Epithelial cell of esophagus (primary cell): ENCODE measurements around the gene CCDC59.
"Not testable (repeated sequence)": the region's sequence is repeated elsewhere in the genome, so short reads cannot be mapped to it uniquely, and the experiment has no call there.

Experiments
- DNase-seq: peaks from one replicate; pipeline ENCODE4 v3.0.0; 2010; ENCODE audit warnings: low read depth
- H3K4me3 ChIP-seq: 2 replicates; pipeline ENCODE4 v1.5.1; 2011; ENCODE audit warnings: mild to moderate bottlenecking, low read length, control low read depth
- CTCF ChIP-seq: IDR thresholded peaks from 2 replicates; pipeline ENCODE4 v1.5.1; 2011; ENCODE audit warnings: low read depth, mild to moderate bottlenecking, low read length, control low read depth, inconsistent platforms; ENCODE audit not compliant: insufficient read depth; ENCODE audit errors: missing control alignments

The CCDC59 gene

GRCh38 chr12:82378997-82379396 lies 20.8 kb upstream of the CCDC59 start:
- H3K4me3 ChIP-seq: no peak overlapping the region
- no peak for TF ChIP-seq CTCF
- no peak for DNase-seq

- no peak for TF ChIP-seq CTCF
- no peak overlapping the region for H3K4me3 ChIP-seq
- DNase-seq: no peak
These were observed 17.0 kb upstream of the CCDC59 start for GRCh38 chr12:82375201-82375600.

GRCh38 chr12:82366197-82366596 lies 8.0 kb upstream of the CCDC59 start:
- DNase-seq: no peak
- TF ChIP-seq CTCF: no peak
- no peak overlapping the region for H3K4me3 ChIP-seq

- TF ChIP-seq CTCF: no peak
- H3K4me3 ChIP-seq: no peak overlapping the region
- no peak for DNase-seq
These were observed 5.8 kb upstream of the CCDC59 start for GRCh38 chr12:82363990-82364389.

- H3K4me3 ChIP-seq: no peak overlapping the region
- DNase-seq: no peak
- TF ChIP-seq CTCF: no peak
These were observed 3.3 kb upstream of the CCDC59 start for GRCh38 chr12:82361461-82361915.

GRCh38 chr12:82360834-82361233 lies 2.6 kb upstream of the CCDC59 start:
- not testable (repeated sequence) for DNase-seq, H3K4me3 ChIP-seq

GRCh38 chr12:82359115-82359478 lies 910 bp upstream of the CCDC59 start:
- peak; percentile 11 for DNase-seq
- TF ChIP-seq CTCF: no peak
- peak overlapping the region; percentile 97 for H3K4me3 ChIP-seq

GRCh38 chr12:82357845-82358199 lies 365 bp downstream of the CCDC59 start:
- H3K4me3 ChIP-seq: peak overlapping the region; percentile 97
- DNase-seq: no peak
- TF ChIP-seq CTCF: no peak
